C4-2B (cell line): ENCODE results near the gene ITGA6.

Experiments used
- H3K27ac ChIP-seq: fragments of 450-650 bp; 2 replicates; pipeline ENCODE4 v1.5.1; 2017
- ZFX ChIP-seq: fragments of 450-650 bp; IDR thresholded peaks from 2 replicates; pipeline ENCODE4 v1.6.1; 2017
- TF ChIP-seq, protein P1 (sequence below): fragments of 450-650 bp; conservative IDR thresholded peaks from 2 replicates; pipeline ENCODE4 v1.5.1; 2017; ENCODE audit warnings: mild to moderate bottlenecking

Gene ITGA6

DNA sequence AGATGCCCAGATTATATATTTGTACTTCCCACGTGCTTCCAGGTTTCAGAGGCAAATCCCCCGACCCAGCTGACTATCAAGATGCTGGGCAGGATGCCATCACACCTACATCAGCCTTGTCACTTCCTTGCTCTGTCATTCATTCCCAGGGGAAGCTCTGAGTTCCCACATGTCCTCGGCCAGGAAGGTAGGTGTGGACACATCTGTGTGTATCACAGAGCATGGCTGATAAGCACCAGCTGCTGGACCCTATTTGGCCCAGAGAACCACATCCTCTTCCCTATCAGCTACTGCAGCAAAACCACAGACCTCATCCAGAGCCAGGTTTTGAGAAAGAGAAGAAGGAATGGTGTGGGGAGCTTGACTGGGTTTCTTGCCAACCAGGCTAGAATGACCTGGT lies 31.9 kb upstream of the ITGA6 start:
- TF ChIP-seq, protein P1, sequence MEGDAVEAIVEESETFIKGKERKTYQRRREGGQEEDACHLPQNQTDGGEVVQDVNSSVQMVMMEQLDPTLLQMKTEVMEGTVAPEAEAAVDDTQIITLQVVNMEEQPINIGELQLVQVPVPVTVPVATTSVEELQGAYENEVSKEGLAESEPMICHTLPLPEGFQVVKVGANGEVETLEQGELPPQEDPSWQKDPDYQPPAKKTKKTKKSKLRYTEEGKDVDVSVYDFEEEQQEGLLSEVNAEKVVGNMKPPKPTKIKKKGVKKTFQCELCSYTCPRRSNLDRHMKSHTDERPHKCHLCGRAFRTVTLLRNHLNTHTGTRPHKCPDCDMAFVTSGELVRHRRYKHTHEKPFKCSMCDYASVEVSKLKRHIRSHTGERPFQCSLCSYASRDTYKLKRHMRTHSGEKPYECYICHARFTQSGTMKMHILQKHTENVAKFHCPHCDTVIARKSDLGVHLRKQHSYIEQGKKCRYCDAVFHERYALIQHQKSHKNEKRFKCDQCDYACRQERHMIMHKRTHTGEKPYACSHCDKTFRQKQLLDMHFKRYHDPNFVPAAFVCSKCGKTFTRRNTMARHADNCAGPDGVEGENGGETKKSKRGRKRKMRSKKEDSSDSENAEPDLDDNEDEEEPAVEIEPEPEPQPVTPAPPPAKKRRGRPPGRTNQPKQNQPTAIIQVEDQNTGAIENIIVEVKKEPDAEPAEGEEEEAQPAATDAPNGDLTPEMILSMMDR, result no peak
- TF ChIP-seq ZFX, result no peak
- H3K27ac ChIP-seq, result no peak overlapping the region

DNA sequence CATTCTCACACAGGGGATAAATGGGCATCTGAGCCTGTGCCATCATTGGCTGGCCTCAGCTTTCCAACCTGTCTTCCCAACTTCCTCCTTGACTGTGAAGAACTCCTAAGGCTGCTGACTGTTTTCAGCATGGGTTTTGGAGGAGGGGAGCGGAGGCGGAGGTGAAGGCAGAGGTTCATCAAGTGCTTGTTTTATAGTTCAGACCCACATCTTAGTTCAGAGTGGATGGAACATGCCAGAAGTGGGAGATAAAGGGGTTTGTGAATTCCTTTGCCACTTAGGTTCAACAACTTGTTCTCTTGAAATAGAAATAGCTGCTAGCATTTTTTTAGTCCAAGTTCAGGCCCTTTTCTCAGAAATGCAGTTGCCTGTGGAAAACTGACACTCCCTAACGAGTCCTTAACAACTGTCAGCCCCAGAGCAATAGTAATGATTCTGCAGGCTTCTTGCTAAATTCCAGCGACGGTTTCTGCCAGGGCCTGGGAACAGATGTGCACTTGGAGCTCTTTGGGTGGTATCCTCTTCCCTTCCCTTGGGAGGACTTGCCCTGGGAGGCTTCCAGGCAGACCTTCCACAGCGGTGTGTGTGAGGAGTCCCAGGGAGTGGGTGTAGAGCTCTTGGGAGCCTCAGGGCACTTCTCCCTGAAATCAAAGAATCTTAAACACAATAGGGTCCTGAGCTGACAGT lies 30.1 kb upstream of the ITGA6 start:
- TF ChIP-seq, protein P1, result no peak
- no peak for TF ChIP-seq ZFX
- no peak overlapping the region for H3K27ac ChIP-seq

DNA sequence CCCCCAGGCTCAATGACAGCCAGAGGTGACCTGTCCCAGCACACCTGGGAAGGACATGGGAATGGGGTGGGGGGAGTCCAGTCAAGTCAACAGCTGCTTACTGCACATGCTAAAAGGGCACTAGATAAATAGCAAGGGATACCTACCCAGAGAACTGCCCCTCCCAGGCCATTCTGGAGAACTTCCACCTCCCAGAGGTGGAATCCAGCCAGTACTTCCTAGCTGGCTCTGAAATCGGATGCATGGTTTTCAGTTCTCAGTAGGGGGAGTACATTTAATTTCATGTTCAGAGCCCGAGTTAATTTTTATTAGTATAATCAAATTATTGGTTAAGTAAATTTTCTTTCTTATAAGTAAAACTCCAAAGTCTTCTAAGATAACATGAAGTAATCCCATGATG lies 28.9 kb upstream of the ITGA6 start:
- TF ChIP-seq, protein P1, result peak; percentile 9
- no peak for TF ChIP-seq ZFX

DNA sequence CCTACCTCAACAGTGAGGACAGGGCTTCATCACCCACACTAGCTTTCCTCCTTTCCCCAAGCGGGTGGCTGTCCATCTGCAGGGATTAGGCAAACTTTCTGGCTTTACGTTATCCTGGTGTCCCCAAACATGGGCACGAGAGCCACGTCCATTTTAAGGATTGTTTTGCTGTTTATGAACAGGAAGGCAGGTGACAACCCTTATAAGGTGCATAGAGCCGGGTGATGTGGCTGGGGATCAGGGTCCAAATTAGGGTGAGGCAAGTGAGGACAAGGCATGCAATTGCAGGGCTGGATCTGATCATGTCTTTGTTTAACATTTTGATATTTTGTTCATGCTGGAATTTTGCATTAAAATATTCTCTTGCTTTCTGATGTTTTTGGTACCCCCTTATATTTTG lies 27.6 kb upstream of the ITGA6 start:
- no peak for TF ChIP-seq ZFX
- TF ChIP-seq, protein P1, result no peak
- H3K27ac ChIP-seq, result no peak overlapping the region

More for the DNA sequence above, 28.9 kb upstream of the ITGA6 start:
- no peak overlapping the region for H3K27ac ChIP-seq

DNA sequence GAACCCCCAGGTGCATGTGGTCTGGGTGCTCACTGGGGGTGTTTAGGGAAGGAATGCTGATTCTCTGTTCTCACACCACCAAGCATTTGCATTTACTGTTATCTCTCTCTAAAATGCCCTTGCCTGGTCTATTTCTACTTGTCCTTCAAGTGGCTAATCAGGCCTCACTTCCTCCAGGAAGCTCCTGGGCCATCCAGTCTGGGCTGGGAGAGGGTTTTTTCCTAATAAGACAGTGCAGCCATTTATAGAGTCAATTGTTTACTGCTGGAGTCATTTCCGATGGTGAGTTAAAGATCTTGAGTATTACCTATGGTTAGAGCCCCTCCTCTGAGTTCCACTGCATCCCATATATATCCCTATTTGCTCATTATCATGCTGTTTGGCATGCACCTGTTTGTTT lies 25.2 kb upstream of the ITGA6 start:
- TF ChIP-seq, protein P1, result no peak
- no peak for TF ChIP-seq ZFX
- H3K27ac ChIP-seq, result no peak overlapping the region

DNA sequence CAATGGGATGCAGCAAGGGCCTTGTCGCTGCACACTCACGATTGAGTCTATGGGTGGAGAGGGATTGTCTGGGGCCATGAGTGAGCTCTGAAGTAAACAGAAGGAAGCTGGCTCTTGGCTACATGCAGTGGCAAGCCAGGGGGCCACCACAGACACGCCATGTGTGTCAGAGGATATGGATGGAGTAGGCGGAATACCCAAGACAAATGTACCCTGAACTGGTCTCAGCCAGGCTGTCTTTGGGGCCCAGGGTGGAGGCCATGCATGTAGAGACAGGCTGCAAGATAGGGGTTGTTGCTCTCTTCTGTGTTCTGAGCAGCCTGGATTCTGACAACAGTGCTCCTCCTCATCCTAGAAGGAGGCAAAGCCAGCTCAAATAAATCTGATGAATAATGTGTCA lies 24.0 kb upstream of the ITGA6 start:
- TF ChIP-seq, protein P1, result no peak
- TF ChIP-seq ZFX, result no peak
- no peak overlapping the region for H3K27ac ChIP-seq

DNA sequence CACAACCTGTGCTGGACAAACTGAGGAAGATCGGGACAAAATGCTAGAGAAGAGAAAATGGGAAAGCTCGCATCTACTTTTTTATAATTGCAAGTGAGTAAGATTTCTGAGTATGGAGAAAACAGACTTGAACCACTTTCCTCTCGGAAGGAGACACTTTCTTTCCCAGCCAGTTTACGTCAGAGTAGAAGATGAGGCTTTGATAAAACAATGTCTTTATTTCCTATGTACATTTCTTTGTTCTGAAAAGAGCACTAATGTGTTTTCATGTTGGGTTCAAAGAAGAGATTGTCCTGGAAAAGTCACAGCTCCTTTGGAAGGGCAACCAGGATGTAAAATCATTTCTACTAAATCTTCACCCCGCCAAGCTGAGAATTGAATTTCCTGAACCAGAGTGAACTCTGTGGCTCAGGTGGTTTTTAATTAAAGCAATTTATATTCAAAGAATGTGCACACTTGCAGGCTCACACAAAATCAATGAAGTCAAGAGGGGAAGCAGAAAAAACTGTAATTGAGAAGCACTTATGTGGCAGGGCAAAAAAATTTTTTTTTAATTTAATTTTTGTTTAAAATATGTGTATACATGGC lies 23.4 kb upstream of the ITGA6 start:
- TF ChIP-seq ZFX, result no peak
- TF ChIP-seq, protein P1, result no peak
- H3K27ac ChIP-seq, result no peak overlapping the region
